ENCODE data around the gene TOM1. TPM values are rescaled to one million over a fixed set of nuclear protein-coding genes. Genes with fewer than 3 reads are reported as not detected.

The TOM1 gene
- total and polyA plus RNA-seq, 2 of the 13 experiments (the other 11 are each of a cell fraction or from before 2014, with no cell fraction given), result 30.8 to 87.3 TPM

GRCh38 chr22:35301372-35301874 is 1.7 kb downstream of the TOM1 start (continued):
- TF ChIP-seq GTF2F1 (IDR thresholded peaks at IDR 0.05; ENCODE audit: low read length) (no peak), ZBTB21 (CRISPR knock-in tag; IDR thresholded peaks at IDR 0.05) (no peak), ZNF558 (CRISPR knock-in tag; IDR thresholded peaks at IDR 0.05; ENCODE audit: borderline replicate concordance) (no peak), PITX1 (CRISPR knock-in tag; IDR thresholded peaks at IDR 0.05) (peak; percentile 77; the same call in 1 of the 2 replicates), ZNF781 (CRISPR knock-in tag; IDR thresholded peaks at IDR 0.05; ENCODE audit: borderline replicate concordance, not compliant biosample characterization) (no peak), GATA4 (IDR thresholded peaks at IDR 0.05; ENCODE audit: borderline replicate concordance, low read depth) (no peak), ZBTB7A (CRISPR knock-in tag; IDR thresholded peaks at IDR 0.05) (no peak), STAT5B (CRISPR knock-in tag; IDR thresholded peaks at IDR 0.05) (no peak), HMGA1 (CRISPR knock-in tag; conservative IDR thresholded peaks at IDR 0.05) (no peak), SPEN (CRISPR knock-in tag; IDR thresholded peaks at IDR 0.05; ENCODE audit: low read depth) (peak; percentile 46; the same call in 1 of the 2 replicates), PRDM15 (CRISPR knock-in tag; IDR thresholded peaks at IDR 0.05) (no peak), ZNF841 (CRISPR knock-in tag; IDR thresholded peaks at IDR 0.05; ENCODE audit: borderline replicate concordance) (no peak), FOXA1 (IDR thresholded peaks at IDR 0.05) (no peak), FOXA1 (CRISPR knock-in tag; IDR thresholded peaks at IDR 0.05) (no peak), ZNF749 (CRISPR knock-in tag; IDR thresholded peaks at IDR 0.05; ENCODE audit: borderline replicate concordance) (no peak), ZNF296 (CRISPR knock-in tag; conservative IDR thresholded peaks at IDR 0.05) (no peak), ZFP37 (CRISPR knock-in tag; IDR thresholded peaks at IDR 0.05; ENCODE audit: borderline replicate concordance) (no peak), JUN (CRISPR knock-in tag; IDR thresholded peaks at IDR 0.05) (no peak), SP5 (CRISPR knock-in tag; IDR thresholded peaks at IDR 0.05; ENCODE audit: borderline replicate concordance, low read depth) (peak; percentile 51; the same call in 1 of the 2 replicates), CCAR2 (optimal IDR thresholded peaks at IDR 0.05; ENCODE audit: low read depth, low read length) (no peak), ZBTB44 (CRISPR knock-in tag; IDR thresholded peaks at IDR 0.05) (no peak), BORCS8-MEF2B (CRISPR knock-in tag; IDR thresholded peaks at IDR 0.05) (no peak), NFYB (CRISPR knock-in tag; IDR thresholded peaks at IDR 0.05) (no peak), TGIF2 (CRISPR knock-in tag; IDR thresholded peaks at IDR 0.05) (0 out of 2 replicates have a peak, but pooled peaks have one; percentile 50), ZNF12 (CRISPR knock-in tag; IDR thresholded peaks at IDR 0.05) (no peak; the same call in 1 of the 2 replicates), ZNF652 (CRISPR knock-in tag; IDR thresholded peaks at IDR 0.05; ENCODE audit: borderline replicate concordance, low read depth) (no peak), PAWR (CRISPR knock-in tag; IDR thresholded peaks at IDR 0.05; ENCODE audit: borderline replicate concordance) (no peak)
